GM12801 (cell line): Measurements from ENCODE around the gene RNF31.

Source experiments
- TF ChIP-seq, protein P1 (sequence below): IDR thresholded peaks from one replicate; pipeline ENCODE4 v1.5.1; 2011; ENCODE audit warnings: control low read depth; ENCODE audit not compliant: insufficient read length; ENCODE audit errors: extremely low read depth

RNF31 gene

DNA sequence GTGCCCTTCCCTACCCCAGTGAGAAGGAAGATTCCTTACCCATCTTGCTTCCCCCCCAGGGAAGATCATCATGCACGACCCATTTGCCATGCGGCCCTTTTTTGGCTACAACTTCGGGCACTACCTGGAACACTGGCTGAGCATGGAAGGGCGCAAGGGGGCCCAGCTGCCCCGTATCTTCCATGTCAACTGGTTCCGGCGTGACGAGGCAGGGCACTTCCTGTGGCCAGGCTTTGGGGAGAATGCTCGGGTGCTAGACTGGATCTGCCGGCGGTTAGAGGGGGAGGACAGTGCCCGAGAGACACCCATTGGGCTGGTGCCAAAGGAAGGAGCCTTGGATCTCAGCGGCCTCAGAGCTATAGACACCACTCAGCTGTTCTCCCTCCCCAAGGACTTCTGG is 43.8 kb upstream of the RNF31 start:
- TF ChIP-seq, protein P1, sequence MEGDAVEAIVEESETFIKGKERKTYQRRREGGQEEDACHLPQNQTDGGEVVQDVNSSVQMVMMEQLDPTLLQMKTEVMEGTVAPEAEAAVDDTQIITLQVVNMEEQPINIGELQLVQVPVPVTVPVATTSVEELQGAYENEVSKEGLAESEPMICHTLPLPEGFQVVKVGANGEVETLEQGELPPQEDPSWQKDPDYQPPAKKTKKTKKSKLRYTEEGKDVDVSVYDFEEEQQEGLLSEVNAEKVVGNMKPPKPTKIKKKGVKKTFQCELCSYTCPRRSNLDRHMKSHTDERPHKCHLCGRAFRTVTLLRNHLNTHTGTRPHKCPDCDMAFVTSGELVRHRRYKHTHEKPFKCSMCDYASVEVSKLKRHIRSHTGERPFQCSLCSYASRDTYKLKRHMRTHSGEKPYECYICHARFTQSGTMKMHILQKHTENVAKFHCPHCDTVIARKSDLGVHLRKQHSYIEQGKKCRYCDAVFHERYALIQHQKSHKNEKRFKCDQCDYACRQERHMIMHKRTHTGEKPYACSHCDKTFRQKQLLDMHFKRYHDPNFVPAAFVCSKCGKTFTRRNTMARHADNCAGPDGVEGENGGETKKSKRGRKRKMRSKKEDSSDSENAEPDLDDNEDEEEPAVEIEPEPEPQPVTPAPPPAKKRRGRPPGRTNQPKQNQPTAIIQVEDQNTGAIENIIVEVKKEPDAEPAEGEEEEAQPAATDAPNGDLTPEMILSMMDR = no peak

DNA sequence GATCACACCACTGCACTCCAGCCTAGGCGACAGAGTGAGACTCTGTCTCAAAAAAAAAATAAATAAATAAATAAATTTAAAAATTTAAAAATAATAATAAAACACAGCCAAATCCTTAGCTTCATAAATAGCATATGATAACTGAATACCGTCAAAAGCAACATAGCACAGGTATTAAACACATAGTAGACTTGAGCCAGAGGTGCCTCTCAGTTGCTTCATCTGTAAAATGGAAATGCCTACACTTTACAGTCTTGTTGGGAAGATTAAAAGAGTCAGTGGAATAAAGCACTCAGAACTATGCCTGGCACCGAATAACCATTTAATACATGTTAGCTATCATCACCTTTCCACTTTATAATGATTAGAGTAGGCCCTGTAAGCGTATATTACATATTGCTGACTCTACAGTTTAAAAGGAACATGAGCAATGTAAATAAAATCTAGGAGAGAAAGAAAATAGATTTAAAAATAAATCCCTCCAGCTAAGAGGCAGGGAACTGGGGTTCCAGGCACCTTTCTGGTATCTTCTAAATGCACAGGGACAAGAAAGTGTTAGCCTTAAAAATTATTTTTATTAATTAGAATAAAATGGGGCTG is 40.5 kb upstream of the RNF31 start:
- TF ChIP-seq, protein P1 = no peak

DNA sequence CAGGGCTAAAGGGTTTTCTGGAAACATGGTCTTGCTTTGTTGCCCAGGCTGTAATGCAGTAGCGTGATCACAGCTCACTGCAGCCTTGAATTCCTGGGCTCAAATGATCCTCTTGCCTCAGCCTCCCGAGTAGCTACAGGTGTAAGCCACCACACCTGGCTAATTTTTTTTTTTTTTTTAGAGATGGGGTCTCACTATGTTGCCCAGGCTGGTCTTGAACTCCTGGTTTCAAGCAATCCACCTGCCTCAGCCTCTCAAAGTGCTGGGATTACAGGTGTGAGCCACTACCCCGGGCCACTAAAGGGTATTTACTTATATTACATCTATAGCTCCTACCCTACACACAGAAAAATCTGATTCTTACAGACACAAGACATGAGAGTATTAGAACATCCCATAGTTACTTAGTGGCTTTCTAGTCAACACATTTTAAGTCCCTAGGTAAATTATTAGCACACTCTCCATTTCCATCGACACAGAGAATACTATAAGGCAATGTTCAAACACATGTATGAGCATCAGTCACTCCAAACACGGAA is 38.9 kb upstream of the RNF31 start:
- TF ChIP-seq, protein P1 = no peak

DNA sequence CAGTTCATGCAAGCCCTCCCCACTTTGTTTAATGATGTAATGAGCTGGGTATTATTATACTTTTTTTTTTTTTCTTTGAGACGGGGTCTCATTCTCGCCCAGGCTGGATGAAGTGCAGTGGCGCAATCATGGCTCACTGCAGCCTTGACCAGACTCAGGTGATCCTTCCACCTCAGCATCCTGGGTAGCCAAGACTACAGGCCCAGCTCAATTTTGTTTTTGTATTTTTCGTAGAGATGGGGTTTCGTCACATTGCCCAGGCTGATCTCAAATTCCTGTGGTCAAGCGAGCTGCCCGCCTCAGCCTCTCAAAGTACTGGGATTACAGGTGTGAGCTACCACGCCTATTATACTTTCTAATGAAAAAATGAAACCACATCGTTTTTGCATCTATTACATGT is 37.2 kb upstream of the RNF31 start:
- TF ChIP-seq, protein P1 = no peak

DNA sequence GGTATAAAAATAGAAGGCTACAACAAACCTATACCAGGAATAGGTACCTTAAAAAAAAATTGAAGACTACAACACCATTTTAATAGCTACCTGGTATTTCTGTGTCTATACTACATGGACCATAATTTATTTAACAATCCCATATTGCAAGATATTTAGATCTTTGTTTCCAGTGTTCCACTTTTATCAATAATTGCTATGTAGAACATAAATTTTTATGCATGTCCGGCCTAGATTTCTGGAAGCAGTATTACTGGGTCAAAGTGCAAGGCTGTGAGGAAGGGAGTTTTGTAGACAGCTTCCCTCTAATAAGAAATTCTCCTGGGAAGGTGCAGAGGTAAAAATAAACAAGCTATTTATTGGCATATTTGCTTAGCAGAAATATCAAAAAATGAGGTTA is 36.8 kb upstream of the RNF31 start:
- TF ChIP-seq, protein P1 = no peak

DNA sequence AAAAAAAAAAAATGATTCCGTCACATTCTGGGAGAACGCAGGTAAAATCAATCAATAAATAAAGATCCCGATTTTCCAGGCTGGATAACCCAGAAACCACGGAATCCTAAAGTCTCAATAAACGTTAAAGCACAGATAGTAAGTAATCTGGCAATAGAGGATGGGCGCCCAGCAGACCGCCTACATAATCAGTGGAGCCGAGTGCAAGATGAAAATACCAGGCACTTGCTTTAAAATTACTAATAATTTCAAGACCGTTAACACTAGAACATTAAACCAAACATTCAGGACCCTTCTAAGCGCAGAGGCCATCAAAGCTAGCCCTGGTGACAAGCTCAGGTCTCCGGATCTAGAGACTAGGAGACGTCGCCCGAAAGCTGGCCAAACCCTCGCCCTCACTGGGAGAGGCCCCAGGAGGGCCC is 33.9 kb upstream of the RNF31 start:
- TF ChIP-seq, protein P1 = no peak

DNA sequence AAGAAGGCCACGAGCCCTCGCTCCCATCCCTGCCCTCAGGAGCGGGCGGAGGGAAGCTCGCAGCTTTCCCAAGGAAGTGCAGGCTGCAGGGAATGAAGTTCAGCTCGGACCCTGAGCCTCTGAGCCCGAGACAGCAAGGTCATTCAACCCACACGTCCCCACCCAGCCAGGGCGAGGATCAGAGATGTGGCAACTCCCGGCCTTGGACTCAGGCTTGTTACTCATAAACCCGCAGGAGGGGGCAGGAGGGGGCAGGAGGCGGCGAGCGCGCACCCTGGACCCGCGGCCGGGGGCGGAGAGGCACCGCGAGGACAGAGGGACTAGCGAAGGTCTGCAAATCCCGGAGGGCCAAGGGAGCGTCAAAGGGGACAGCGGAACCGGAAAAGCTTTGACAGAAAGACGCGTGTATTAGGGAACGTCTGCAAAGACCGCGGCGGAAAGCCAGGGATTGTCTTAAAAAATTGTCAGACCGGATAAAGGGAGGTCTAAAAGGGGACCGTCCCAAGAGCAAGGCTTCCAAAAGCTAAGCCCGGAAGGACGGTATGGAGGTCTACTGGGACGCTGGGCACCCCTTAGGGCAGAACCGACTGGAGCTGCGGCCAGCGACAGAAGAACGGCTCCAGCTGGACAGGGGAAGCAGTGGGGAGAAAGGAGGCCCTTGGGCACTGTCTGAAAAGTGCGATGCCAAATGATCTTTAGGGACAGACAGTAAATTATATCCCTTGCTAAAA is 33.3 kb upstream of the RNF31 start:
- TF ChIP-seq, protein P1 = no peak
